K562 (cell line): ENCODE results near the gene SRBD1. TPM values are rescaled to one million over a fixed set of nuclear protein-coding genes. Genes with fewer than 3 reads are reported as not detected.

ENCODE experiments used
- ARID2 ChIP-seq: fragments of 450-650 bp; IDR thresholded peaks from 2 replicates; pipeline ENCODE4 v1.6.1; 2017; ENCODE audit warnings: antibody characterized with exemption, mild to moderate bottlenecking
- CTCF ChIP-seq, 3 experiments: IDR thresholded peaks in 2 of 3; conservative IDR thresholded peaks in 1 of 3; 2 replicates each; pipeline ENCODE4 v1.5.1; 2011 to 2012; ENCODE audit warnings: low read length in 3 of 3, mild to moderate bottlenecking in 3 of 3, control low read depth in 2 of 3, improper control_type of control experiment in 1 of 3, inconsistent platforms in 1 of 3, low read depth in 1 of 3, mixed read lengths in 1 of 3, moderate library complexity in 1 of 3; ENCODE audit not compliant: insufficient read depth in 2 of 3
- ELK3 ChIP-seq: fragments of 450-650 bp; formaldehyde crosslinking; IDR thresholded peaks from 2 replicates; pipeline ENCODE4 v1.4.0; 2020; ENCODE audit warnings: mild to moderate bottlenecking
- FOXA3 ChIP-seq, 2 experiments: fragments of 450-650 bp in 1 of 2; sonication (generic) in 1 of 2; formaldehyde crosslinking; IDR thresholded peaks in 1 of 2; conservative IDR thresholded peaks in 1 of 2; 2 replicates each; pipeline versions ENCODE4 v1.4.0 to v1.8.0; 2020 to 2022; ENCODE audit warnings: mild to moderate bottlenecking in 2 of 2, missing genetic modification reagents in 1 of 2
- FOXK2 ChIP-seq, 2 experiments: fragments of 450-650 bp; IDR thresholded peaks in 1 of 2; conservative IDR thresholded peaks in 1 of 2; 2 replicates each; pipeline ENCODE4 v1.6.1; 2016; ENCODE audit warnings: low read depth in 2 of 2, mild to moderate bottlenecking in 1 of 2
- HLTF ChIP-seq: fragments of 450-650 bp; IDR thresholded peaks from 2 replicates; pipeline ENCODE4 v1.6.1; 2016
- JUNB ChIP-seq: fragments of 450-650 bp; formaldehyde crosslinking; conservative IDR thresholded peaks from 2 replicates; pipeline ENCODE4 v1.4.0; 2020; ENCODE audit warnings: mild to moderate bottlenecking
- KAT7 ChIP-seq: sonication (generic); formaldehyde crosslinking; IDR thresholded peaks from 2 replicates; pipeline ENCODE4 v1.8.0; 2022; ENCODE audit warnings: missing genetic modification reagents, mild to moderate bottlenecking, borderline replicate concordance
- KLF13 ChIP-seq: fragments of 450-650 bp; IDR thresholded peaks from 2 replicates; pipeline ENCODE4 v1.6.1; 2016; ENCODE audit warnings: missing genetic modification characterization, low read depth, mild to moderate bottlenecking, missing compliant biosample characterization, moderate library complexity, borderline replicate concordance
- MXI1 ChIP-seq: IDR thresholded peaks from 2 replicates; pipeline ENCODE4 v1.6.1; 2011; ENCODE audit warnings: low read depth, mild to moderate bottlenecking, improper control_type of control experiment, low read length
- NR4A1 ChIP-seq, 2 experiments: fragments of 250-450 bp in 1 of 2; fragments of 450-650 bp in 1 of 2; sonication (Bioruptor Pico) in 1 of 2; IDR thresholded peaks; 2 replicates each; pipeline versions ENCODE4 v1.4.0 to v1.6.1; 2016 to 2020; ENCODE audit warnings: mild to moderate bottlenecking in 2 of 2, missing compliant biosample characterization in 1 of 2, missing genetic modification characterization in 1 of 2, moderate library complexity in 1 of 2
- SMARCE1 ChIP-seq: fragments of 450-650 bp; IDR thresholded peaks from 2 replicates; pipeline ENCODE4 v1.7.1; 2016; ENCODE audit warnings: mild to moderate bottlenecking
- SRF ChIP-seq, 2 experiments: fragments of 250-450, 450-650 bp in 1 of 2; sonication (Bioruptor Pico) in 1 of 2; sonication (generic) in 1 of 2; formaldehyde crosslinking; IDR thresholded peaks; 2 replicates each; pipeline versions ENCODE4 v1.5.0 to v1.5.1; 2020 to 2022; ENCODE audit warnings: mild to moderate bottlenecking in 1 of 2, missing genetic modification reagents in 1 of 2
- TAL1 ChIP-seq: fragments of 450-650 bp; IDR thresholded peaks from 2 replicates; pipeline ENCODE4 v1.6.1; 2016; ENCODE audit warnings: mild to moderate bottlenecking
- USF1 ChIP-seq: sonication (generic); formaldehyde crosslinking; IDR thresholded peaks from 2 replicates; pipeline ENCODE4 v1.9.0; 2022; ENCODE audit warnings: mild to moderate bottlenecking, missing genetic modification reagents
- XRCC3 ChIP-seq: fragments of 450-650 bp; IDR thresholded peaks from 2 replicates; pipeline ENCODE4 v1.6.1; 2017; ENCODE audit warnings: mild to moderate bottlenecking, moderate library complexity
- ZBTB2 ChIP-seq: fragments of 450-650 bp; IDR thresholded peaks from 2 replicates; pipeline ENCODE4 v1.6.1; 2016; ENCODE audit warnings: antibody characterized with exemption
- ZNF41 ChIP-seq: fragments of 250-450 bp; sonication (Bioruptor Pico); conservative IDR thresholded peaks from 2 replicates; pipeline ENCODE4 v1.4.0; 2020; ENCODE audit warnings: mild to moderate bottlenecking
- ZNF764 ChIP-seq: fragments of 250-450 bp; sonication (Bioruptor Pico); IDR thresholded peaks from 2 replicates; pipeline ENCODE4 v1.4.0; 2020; ENCODE audit warnings: low read depth, mild to moderate bottlenecking, moderate library complexity
- ZNF830 ChIP-seq: fragments of 250-450 bp; sonication (Bioruptor Pico); IDR thresholded peaks from 2 replicates; pipeline ENCODE4 v1.5.0; 2021; ENCODE audit warnings: mild to moderate bottlenecking
- ZSCAN32 ChIP-seq: fragments of 450-650 bp; formaldehyde crosslinking; IDR thresholded peaks from 2 replicates; pipeline ENCODE4 v1.4.0; 2020; ENCODE audit warnings: mild to moderate bottlenecking, moderate library complexity
- polyA plus RNA-seq, 8 experiments: library from polyadenylated mRNA; depleted of rRNA in 4 of 8; stranded (reverse) in 5 of 8; unstranded in 3 of 8; fragments of >200 nt; fragmentation: Nextera tagmentation in 2 of 8; fragmentation: Illumina TruSeq in 1 of 8; extraction: Ambion mirVana in 2 of 8; extraction: Trizol in 1 of 8; gene quantifications; 2 replicates each; pipeline versions ENCODE4 v1.2.1 to v1.2.3, GENCODE V29; 2011 to 2014; ENCODE audit warnings: inconsistent platforms in 1 of 8, missing spikeins in 1 of 8
- total RNA-seq, 7 experiments: library from RNA; depleted of rRNA in 6 of 7; stranded (reverse); fragments of >200 nt in 6 of 7; fragmentation: Illumina TruSeq in 2 of 7; extraction: Trizol in 2 of 7; gene quantifications; 2 replicates each; pipeline versions ENCODE4 v1.2.1 to v1.2.3, GENCODE V29; 2011 to 2021; ENCODE audit warnings: low replicate concordance in 1 of 7
- TF ChIP-seq, protein P1 (sequence below): fragments of 200-400 bp; formaldehyde crosslinking; IDR thresholded peaks from 2 replicates; pipeline ENCODE4 v1.6.1; 2017; ENCODE audit warnings: mild to moderate bottlenecking, low read depth, low read length, moderate library complexity

SRBD1 gene
- total and polyA plus RNA-seq, 9 of the 15 experiments (the other 6 are each of a cell fraction or from before 2014, with no cell fraction given): 6.9 to 23.2 (median 14.7) TPM

DNA sequence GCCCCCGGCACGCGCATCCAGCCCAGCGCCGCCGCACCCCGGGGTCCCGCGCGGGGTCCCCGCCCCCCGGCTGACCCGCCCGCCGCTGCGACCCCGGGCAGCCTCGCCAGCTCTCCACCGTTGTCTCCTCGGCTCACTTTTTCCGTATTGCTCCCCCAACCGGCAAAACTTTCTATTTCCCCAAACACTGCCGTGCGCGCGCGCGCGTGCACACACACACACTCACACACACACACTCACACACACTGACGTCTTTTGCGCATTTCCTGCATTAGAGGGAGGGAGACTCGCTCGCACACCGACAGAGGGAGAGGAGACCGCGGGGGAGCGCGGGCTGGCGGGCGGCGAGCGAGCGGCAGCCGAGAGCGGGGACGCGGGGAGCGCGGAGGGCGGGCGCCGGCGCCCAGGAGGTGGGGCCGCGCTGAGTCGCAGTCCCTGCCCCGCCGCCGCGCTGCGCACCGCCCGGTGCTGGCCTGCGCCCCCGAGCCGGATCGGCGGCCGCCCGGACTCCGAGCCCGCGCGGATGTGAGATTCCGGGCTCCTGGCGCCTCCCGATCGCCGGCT lies 39.9 kb upstream of the SRBD1 start (continued):
- TF ChIP-seq CTCF (IDR thresholded peaks at IDR 0.05 in 2 of 3, conservative IDR thresholded peaks at IDR 0.05 in 1 of 3; ENCODE audit: insufficient read depth in 2 of 3, low read depth in 1 of 3, low read length in 3 of 3) (peak; percentile 40 to 56 (median 46); a peak in 5 of 6 replicates), FOXK2 (conservative IDR thresholded peaks at IDR 0.05 in 1 of 2, IDR thresholded peaks at IDR 0.05 in 1 of 2; ENCODE audit: low read depth in 2 of 2) (no peak), TAL1 (no peak), ELK3 (CRISPR knock-in tag) (no peak), FOXA3 (CRISPR knock-in tag; conservative IDR thresholded peaks at IDR 0.05 in 1 of 2, IDR thresholded peaks at IDR 0.05 in 1 of 2) (no peak), HLTF (peak; percentile 33; the same call in 1 of the 2 replicates), USF1 (no peak), SRF (CRISPR knock-in tag; IDR thresholded peaks at IDR 0.05) (no peak), NR4A1 (CRISPR knock-in tag; IDR thresholded peaks at IDR 0.05) (no peak), NR4A1 (tag; IDR thresholded peaks at IDR 0.05) (no peak), MXI1 (no peak), SMARCE1 (0 out of 2 replicates have a peak, but pooled peaks have one; percentile 11), KAT7 (no peak), ZNF830 (CRISPR knock-in tag) (no peak), ZNF764 (no peak), ZSCAN32 (CRISPR knock-in tag) (no peak), XRCC3 (no peak), ZBTB2 (peak; percentile 80), KLF13 (tag) (no peak), ZNF41 (CRISPR knock-in tag) (no peak), JUNB (CRISPR knock-in tag) (no peak), ARID2 (no peak)
- TF ChIP-seq, protein P1, sequence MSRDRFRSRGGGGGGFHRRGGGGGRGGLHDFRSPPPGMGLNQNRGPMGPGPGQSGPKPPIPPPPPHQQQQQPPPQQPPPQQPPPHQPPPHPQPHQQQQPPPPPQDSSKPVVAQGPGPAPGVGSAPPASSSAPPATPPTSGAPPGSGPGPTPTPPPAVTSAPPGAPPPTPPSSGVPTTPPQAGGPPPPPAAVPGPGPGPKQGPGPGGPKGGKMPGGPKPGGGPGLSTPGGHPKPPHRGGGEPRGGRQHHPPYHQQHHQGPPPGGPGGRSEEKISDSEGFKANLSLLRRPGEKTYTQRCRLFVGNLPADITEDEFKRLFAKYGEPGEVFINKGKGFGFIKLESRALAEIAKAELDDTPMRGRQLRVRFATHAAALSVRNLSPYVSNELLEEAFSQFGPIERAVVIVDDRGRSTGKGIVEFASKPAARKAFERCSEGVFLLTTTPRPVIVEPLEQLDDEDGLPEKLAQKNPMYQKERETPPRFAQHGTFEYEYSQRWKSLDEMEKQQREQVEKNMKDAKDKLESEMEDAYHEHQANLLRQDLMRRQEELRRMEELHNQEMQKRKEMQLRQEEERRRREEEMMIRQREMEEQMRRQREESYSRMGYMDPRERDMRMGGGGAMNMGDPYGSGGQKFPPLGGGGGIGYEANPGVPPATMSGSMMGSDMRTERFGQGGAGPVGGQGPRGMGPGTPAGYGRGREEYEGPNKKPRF: no peak
